Measurements from ENCODE around the gene TSGA10IP.

Gene TSGA10IP

DNA sequence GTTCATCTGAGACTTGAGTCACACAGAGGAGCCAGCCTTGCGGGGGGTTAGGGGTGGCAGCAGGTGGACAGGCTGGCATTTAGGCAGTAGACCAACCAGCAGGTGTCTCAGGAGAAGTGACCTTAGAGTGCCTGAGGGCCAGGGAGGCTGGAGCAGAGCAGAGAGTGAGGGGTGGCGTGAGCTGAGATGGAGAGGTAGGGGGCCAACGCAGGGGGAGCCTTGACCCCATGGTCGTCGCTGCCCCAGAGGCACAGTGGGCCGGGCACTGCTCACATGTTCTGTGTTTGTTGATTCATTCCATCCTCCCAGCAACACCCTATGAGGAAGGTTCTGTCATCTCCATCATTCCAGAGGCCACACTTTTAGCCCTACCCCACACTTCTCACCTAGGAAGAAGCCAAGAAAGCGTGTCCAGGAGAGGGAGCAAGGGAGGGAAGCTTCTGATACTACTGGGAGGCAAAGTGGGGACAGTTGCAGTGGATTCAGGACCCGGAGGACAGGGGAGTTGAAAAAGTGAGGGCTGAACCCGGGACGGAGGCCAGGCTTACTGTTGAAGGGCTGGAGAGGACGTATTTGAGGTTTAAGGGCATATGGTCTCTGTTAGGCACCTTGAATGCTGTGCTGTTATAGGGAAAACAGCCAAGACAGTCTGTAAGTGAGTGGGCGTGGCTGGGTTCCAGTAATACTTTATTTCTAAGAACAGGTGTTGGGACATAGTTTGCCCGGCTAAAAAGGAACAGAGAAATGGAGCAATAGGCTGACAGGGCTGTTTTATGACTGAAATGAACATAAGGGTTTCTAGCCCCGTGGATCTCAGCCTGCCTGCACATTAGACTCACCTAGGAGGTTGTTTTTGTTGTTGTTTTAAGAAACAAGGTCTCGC, 23.6 kb downstream of the TSGA10IP start:
- in situ Hi-C loops (cut with MboI; ENCODE audit: low pct_unique_long_range_greater_than_20kb, low sequenced_read_pairs, unreplicated experiment) = no loop called here
- no peak for DNase-seq (ENCODE audit: low spot score)

DNA sequence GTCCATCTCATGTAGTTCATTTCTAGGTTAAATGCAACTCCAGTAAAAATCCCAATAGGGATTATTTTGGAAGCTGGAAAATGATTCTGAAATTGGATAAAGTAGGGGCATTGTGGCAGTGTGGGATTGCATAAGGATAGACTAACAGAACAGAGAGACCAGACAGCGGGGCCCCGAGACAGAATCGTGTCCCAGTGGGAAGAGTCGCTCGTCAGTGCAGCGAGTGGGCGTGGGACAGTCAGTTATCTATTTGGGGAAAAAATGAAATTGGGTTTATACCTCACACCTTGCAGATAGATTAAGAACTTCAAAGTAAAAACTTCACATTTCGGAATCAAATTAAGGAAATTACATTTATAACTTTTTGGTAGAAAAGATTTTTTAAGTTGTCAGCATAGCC, 26.8 kb downstream of the TSGA10IP start:
- TF ChIP-seq, protein P1, sequence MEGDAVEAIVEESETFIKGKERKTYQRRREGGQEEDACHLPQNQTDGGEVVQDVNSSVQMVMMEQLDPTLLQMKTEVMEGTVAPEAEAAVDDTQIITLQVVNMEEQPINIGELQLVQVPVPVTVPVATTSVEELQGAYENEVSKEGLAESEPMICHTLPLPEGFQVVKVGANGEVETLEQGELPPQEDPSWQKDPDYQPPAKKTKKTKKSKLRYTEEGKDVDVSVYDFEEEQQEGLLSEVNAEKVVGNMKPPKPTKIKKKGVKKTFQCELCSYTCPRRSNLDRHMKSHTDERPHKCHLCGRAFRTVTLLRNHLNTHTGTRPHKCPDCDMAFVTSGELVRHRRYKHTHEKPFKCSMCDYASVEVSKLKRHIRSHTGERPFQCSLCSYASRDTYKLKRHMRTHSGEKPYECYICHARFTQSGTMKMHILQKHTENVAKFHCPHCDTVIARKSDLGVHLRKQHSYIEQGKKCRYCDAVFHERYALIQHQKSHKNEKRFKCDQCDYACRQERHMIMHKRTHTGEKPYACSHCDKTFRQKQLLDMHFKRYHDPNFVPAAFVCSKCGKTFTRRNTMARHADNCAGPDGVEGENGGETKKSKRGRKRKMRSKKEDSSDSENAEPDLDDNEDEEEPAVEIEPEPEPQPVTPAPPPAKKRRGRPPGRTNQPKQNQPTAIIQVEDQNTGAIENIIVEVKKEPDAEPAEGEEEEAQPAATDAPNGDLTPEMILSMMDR (IDR thresholded peaks at IDR 0.05; ENCODE audit: extremely low read depth, insufficient read depth, missing control alignments) = no peak
- DNase-seq (ENCODE audit: low spot score) = no peak
- in situ Hi-C loops (cut with MboI; ENCODE audit: low pct_unique_long_range_greater_than_20kb, low sequenced_read_pairs, unreplicated experiment) = no loop called here

More for the DNA sequence above, 23.6 kb downstream of the TSGA10IP start:
- TF ChIP-seq, protein P1 (IDR thresholded peaks at IDR 0.05; ENCODE audit: extremely low read depth, insufficient read depth, missing control alignments) = no peak

GRCh38 chr11:65973439-65974110, 28.3 kb downstream of the TSGA10IP start:
- TF ChIP-seq, protein P1 (IDR thresholded peaks at IDR 0.05; ENCODE audit: extremely low read depth, insufficient read depth, missing control alignments) = no peak
- in situ Hi-C loops (cut with MboI; ENCODE audit: low pct_unique_long_range_greater_than_20kb, low sequenced_read_pairs, unreplicated experiment) = no loop called here
- DNase-seq (ENCODE audit: low spot score) = no peak

GRCh38 chr11:65975771-65976170, 30.5 kb downstream of the TSGA10IP start:
- TF ChIP-seq, protein P1 (IDR thresholded peaks at IDR 0.05; ENCODE audit: extremely low read depth, insufficient read depth, missing control alignments) = no peak
- DNase-seq (ENCODE audit: low spot score) = no peak
- in situ Hi-C loops (cut with MboI; ENCODE audit: low pct_unique_long_range_greater_than_20kb, low sequenced_read_pairs, unreplicated experiment) = no loop called here

GRCh38 chr11:65976216-65977176, 31.2 kb downstream of the TSGA10IP start:
- DNase-seq (ENCODE audit: low spot score) = no peak
- in situ Hi-C loops (cut with MboI; ENCODE audit: low pct_unique_long_range_greater_than_20kb, low sequenced_read_pairs, unreplicated experiment) = no loop called here
- TF ChIP-seq, protein P1 (IDR thresholded peaks at IDR 0.05; ENCODE audit: extremely low read depth, insufficient read depth, missing control alignments) = no peak

Data from GM13977 (cell line).